Lower leg skin (tissue), 3 donors: ENCODE measurements around the gene ARL5C.

Experiments
- CTCF ChIP-seq, 3 donors: fragments of 450-650 bp; IDR thresholded peaks; one replicate each; pipeline ENCODE4 v1.5.1; 2016; ENCODE audit warnings: antibody characterized with exemption in 3 of 3, mild to moderate bottlenecking in 3 of 3, moderate library complexity in 2 of 3
- POLR2A ChIP-seq, 2 donors: fragments of 450-650 bp; IDR thresholded peaks; one replicate each; pipeline ENCODE4 v1.6.1; 2016 to 2017; ENCODE audit warnings: antibody characterized with exemption in 2 of 2, mild to moderate bottlenecking in 1 of 2, moderate library complexity in 1 of 2

- TF ChIP-seq POLR2A (IDR thresholded peaks at IDR 0.05) (no peak), CTCF (IDR thresholded peaks at IDR 0.05) (no peak)
Observed at GRCh38 chr17:39150104-39150634, 15.8 kb downstream of the ARL5C start.
